HCT116 (cell line): Measurements from ENCODE around the gene PROB1.

Experiments used
- CTCF ChIP-seq, 3 experiments: fragments of 200-600 bp in 1 of 3; sonication (generic) in 1 of 3; IDR thresholded peaks in 2 of 3; conservative IDR thresholded peaks in 1 of 3; 2 replicates each; pipeline ENCODE4 v1.5.1; 2012 to 2017; ENCODE audit warnings: low read depth in 2 of 3, low read length in 2 of 3, antibody characterized with exemption in 1 of 3, borderline replicate concordance in 1 of 3, control low read depth in 1 of 3, mild to moderate bottlenecking in 1 of 3, mixed read lengths in 1 of 3, mixed run types in 1 of 3, moderate library complexity in 1 of 3; ENCODE audit not compliant: insufficient read depth in 1 of 3
- EZH2 ChIP-seq: fragments of 200-600 bp; sonication (generic); IDR thresholded peaks from 2 replicates; pipeline ENCODE4 v1.6.1; 2017; ENCODE audit warnings: antibody characterized with exemption, mixed run types
- EZH2phosphoT487 ChIP-seq: fragments of 200-600 bp; IDR thresholded peaks from 2 replicates; pipeline ENCODE4 v1.6.1; 2018; ENCODE audit warnings: antibody characterized with exemption, borderline replicate concordance
- JUND ChIP-seq: IDR thresholded peaks from 2 replicates; pipeline ENCODE4 v1.6.1; 2012
- MAX ChIP-seq: IDR thresholded peaks from 2 replicates; pipeline ENCODE4 v1.6.1; 2012
- POLR2A ChIP-seq: IDR thresholded peaks from 2 replicates; pipeline ENCODE4 v1.7.0; 2011; ENCODE audit warnings: borderline replicate concordance; ENCODE audit not compliant: insufficient read depth, insufficient read length; ENCODE audit errors: extremely low read depth
- POLR2AphosphoS5 ChIP-seq: IDR thresholded peaks from 2 replicates; pipeline ENCODE4 v1.6.1; 2011; ENCODE audit warnings: mild to moderate bottlenecking, low read depth, low read length, moderate library complexity
- RAD21 ChIP-seq: IDR thresholded peaks from 2 replicates; pipeline ENCODE4 v1.6.1; 2012; ENCODE audit warnings: low read depth, mild to moderate bottlenecking
- TCF7L2 ChIP-seq: IDR thresholded peaks from 2 replicates; pipeline ENCODE4 v1.7.0; 2011; ENCODE audit warnings: borderline replicate concordance, inconsistent platforms; ENCODE audit not compliant: insufficient read depth, insufficient read length; ENCODE audit errors: extremely low read depth

- TF ChIP-seq CTCF (IDR thresholded peaks at IDR 0.05 in 2 of 3, conservative IDR thresholded peaks at IDR 0.05 in 1 of 3; ENCODE audit: borderline replicate concordance in 1 of 3, insufficient read depth in 1 of 3, low read depth in 2 of 3, low read length in 2 of 3) (no peak), EZH2phosphoT487 (no peak), TCF7L2 (no peak), POLR2AphosphoS5 (no peak), POLR2A (no peak), RAD21 (no peak), EZH2 (no peak), MAX (no peak), JUND (no peak)
Measured at GRCh38 chr5:139415221-139415861, 20.4 kb upstream of the PROB1 start.
